Stimulated activated CD8-positive, alpha-beta memory T cell treated with anti-CD3 and anti-CD28 coated beads, Interleukin-12 subunit alpha, Interleukin-12 subunit beta, amount 100 ng/mL, for 4 hours (primary cell): Measurements from ENCODE around the gene RRP8.

Experiments
- DNase-seq: peaks from one replicate; pipeline ENCODE4 v3.0.0-alpha.2; 2020; ENCODE audit warnings: low read depth

Gene RRP8

GRCh38 chr11:6567371-6567745 is 36.1 kb downstream of the RRP8 start:
- DNase-seq = no peak

- no peak for DNase-seq
These were observed 36.6 kb downstream of the RRP8 start for GRCh38 chr11:6566704-6567370.

GRCh38 chr11:6565988-6566703 is 37.3 kb downstream of the RRP8 start:
- no peak for DNase-seq

GRCh38 chr11:6565325-6565724 is 38.1 kb downstream of the RRP8 start:
- DNase-seq = no peak

- no peak for DNase-seq
These were observed 39.7 kb downstream of the RRP8 start for GRCh38 chr11:6563667-6564066.

DNA sequence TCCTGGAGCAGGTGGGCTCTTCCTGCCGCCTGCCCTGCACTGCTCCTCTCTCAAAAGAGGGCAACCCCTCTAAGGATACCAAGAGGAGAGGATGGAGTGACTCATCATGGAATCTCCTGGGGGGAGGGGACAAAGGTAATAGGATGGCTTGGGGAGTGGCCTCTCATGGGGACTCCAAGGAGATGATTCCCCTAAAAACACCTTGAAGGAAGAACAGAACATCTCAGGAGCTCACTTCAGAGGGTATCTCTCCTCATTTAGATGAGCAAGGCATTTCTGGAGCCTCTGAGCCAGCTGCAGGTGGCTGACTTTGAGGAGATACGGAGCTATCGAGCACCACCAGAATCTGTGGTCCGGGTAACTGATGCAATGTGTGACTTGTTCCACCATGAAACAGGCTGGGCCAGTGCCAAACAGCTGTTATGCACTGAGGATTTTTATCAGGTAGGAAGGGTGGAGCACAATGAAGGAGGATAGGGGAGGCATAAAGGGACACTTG is 40.2 kb downstream of the RRP8 start:
- DNase-seq = no peak

DNA sequence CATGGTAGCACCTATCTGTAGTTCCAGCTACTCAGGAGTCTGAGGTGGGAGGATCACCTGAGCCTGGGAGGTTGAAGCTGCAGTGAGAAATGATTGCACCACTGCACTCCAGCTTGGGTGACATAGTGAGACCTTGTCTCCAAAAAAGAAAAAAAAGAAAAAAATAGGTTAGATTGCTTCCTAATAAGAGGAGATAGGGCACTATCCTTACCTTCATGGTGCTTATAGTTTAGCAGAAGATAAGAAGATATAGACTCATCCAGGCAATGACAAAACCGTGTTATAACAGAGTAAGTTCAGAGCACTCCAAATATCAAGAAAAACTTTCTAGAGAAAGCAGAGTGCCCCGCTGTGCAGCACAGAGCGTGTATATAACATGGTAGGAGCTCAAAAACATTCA is 42.1 kb downstream of the RRP8 start:
- DNase-seq = no peak

DNA sequence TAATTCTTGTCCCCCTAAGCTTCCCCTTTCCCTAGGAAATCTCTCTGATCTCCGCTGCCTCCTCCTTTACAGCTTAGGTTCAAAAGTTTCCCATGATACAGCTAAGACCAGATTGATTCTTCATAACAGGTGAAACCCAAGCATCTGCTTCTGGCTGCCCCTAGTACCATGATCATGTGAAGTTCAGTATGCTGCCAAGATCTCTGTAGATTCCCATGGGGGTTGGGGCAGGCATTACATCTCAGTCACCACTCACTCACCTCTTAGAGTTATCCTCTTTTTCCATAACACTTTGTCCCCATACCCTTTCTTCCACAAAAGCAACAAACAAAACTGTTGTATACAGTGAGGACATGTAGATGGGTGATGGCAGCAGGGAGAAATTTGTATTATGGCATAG is 44.0 kb downstream of the RRP8 start:
- DNase-seq = no peak

GRCh38 chr11:6557761-6558674 is 45.4 kb downstream of the RRP8 start:
- DNase-seq = no peak

DNA sequence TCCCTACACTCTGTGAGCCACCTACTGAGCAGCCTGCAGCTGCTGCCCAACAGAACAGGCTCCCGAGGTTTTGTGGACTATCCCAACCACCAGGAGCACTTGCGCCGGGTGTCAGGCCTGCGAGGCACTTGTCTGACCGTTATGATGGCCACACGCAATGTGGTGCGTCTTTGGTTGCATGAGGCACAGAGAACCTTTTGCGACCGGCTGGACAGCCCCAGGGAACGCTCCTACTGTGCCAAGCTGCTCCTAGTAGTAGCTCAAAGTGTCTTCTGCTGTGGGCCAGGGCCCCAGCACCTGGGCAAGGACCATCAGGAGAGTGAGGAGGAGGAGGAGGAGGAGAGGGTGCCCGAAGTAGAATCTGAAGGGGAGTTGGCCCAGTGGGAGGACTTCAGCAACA is 46.4 kb downstream of the RRP8 start:
- no peak for DNase-seq

- DNase-seq = no peak
These were observed 47.1 kb downstream of the RRP8 start for GRCh38 chr11:6556139-6556949.

- DNase-seq = no peak
These were observed 48.3 kb downstream of the RRP8 start for GRCh38 chr11:6554828-6555706.

DNA sequence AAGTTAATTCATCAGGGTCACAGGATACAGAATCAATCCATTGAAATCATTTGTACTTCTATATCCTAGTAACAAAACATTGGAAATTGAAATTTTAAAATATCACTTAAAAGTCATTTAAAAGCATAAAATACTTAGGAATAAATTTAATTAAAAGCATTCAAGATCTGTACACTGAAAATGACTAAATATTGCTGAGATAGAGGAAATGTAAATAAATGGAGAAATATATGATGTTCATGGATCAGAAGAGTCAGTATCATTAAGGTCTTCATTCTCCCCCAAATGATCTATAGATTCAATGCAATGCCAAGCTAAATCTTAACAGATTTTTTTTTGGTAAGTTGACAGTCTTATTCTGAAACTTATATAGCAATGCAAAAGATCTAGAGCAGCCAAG is 49.8 kb downstream of the RRP8 start:
- DNase-seq = no peak

DNA sequence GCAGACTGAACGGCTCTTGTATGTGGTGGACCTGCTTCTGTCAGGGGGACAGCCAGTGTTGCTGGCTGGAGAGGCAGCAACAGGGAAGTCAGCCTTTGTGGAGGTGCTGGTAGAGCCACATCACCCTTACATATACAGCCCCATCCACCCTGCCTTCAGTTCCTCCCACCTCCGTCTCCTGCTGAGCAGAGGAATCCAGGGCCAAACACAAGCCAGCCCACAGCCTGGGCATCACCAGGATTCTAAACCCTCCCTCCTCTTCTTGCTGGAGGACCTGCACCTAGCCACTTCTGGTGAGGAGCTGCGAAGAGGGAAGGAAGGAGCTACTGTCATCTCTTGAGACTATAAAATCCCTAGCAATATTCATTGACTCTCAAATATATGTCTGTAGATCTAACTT is 54.8 kb downstream of the RRP8 start:
- no peak for DNase-seq

- DNase-seq = no peak
These were observed 55.3 kb downstream of the RRP8 start for GRCh38 chr11:6548121-6548520.

- no peak for DNase-seq
These were observed 56.2 kb downstream of the RRP8 start for GRCh38 chr11:6547177-6547576.

DNA sequence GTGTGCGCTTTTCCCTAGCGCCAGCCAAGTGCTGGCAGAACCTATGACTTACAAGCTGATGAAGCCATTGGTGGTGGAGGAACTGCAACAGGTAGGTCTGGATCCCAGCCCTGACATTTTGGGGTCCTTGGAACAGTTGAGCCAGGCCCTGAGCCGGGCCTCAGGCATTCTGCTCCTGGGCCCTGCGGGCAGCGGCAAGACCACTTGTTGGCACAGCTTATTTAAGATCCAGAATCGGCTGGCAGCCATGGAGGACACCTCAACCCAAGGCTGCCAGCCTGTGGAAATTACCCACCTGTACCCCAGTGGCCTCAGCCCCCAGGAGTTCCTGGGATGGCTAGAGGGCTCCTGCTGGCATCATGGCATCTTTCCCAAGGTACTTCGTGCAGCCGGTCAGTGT is 56.7 kb downstream of the RRP8 start:
- DNase-seq = no peak

- DNase-seq = no peak
These were observed 57.4 kb downstream of the RRP8 start for GRCh38 chr11:6545917-6546605.
